Brain microvascular endothelial cell (primary cell): ENCODE results near the gene PDE11A.

Experiments used
- DNase-seq: peaks from one replicate; pipeline ENCODE4 v3.0.0-alpha.2; 2020
- H3K27ac ChIP-seq: fragments of 250-450 bp; sonication (Bioruptor Pico); 2 replicates; pipeline ENCODE4 v1.5.1; 2020; ENCODE audit warnings: mild to moderate bottlenecking, moderate library complexity
- H3K27me3 ChIP-seq: fragments of 250-450 bp; sonication (Bioruptor Pico); replicated peaks from 2 replicates; pipeline ENCODE4 v1.5.1; 2020; ENCODE audit warnings: mild to moderate bottlenecking
- H3K36me3 ChIP-seq: fragments of 250-450 bp; sonication (Bioruptor Pico); replicated peaks from 2 replicates; pipeline ENCODE4 v1.5.1; 2020; ENCODE audit warnings: mild to moderate bottlenecking
- H3K4me3 ChIP-seq: 2 replicates; pipeline ENCODE4 v1.5.1; 2011; ENCODE audit warnings: low read depth, mild to moderate bottlenecking, control low read depth, low read length, moderate library complexity
- CTCF ChIP-seq: IDR thresholded peaks from 2 replicates; pipeline ENCODE4 v1.5.1; 2011; ENCODE audit warnings: low read depth, mild to moderate bottlenecking, moderate library complexity, low read length, control low read depth, inconsistent platforms; ENCODE audit errors: missing control alignments
- in situ Hi-C: cut with HindIII; loops from 2 replicates; pipeline ENCODE4 v1.10.0; 2017; ENCODE audit warnings: low sequenced_read_pairs, low pct_ligation_motif_present

Gene PDE11A

DNA sequence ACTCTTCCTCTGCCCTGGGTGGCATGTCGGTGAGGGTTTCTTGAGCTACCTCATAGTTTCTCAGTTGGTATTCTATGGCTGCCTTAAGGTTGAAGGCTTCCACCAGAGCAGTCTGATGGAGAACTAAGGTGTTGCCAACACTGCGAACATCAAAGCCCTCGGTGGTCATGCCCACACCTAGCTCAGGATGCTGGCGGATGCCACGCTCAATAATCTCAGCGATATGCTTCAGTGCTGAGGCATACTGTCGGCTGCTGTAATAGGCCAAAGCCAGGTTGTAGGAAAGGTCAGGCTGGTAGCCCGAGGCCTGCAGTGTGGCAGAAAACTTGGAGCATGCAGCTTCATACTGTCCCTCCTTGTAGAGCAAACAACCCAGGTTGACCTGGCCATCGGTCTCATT is 454.7 kb downstream of the PDE11A start:
- DNase-seq = no peak
- in situ Hi-C loops = no loop called here
- Histone ChIP-seq H3K4me3 (peak overlapping the region; percentile 78), H3K27me3 (no peaks in the 10 kb centered on the region), H3K36me3 (no peaks in the 10 kb centered on the region), H3K27ac (peak overlapping the region; percentile 99)
- no peak for TF ChIP-seq CTCF

DNA sequence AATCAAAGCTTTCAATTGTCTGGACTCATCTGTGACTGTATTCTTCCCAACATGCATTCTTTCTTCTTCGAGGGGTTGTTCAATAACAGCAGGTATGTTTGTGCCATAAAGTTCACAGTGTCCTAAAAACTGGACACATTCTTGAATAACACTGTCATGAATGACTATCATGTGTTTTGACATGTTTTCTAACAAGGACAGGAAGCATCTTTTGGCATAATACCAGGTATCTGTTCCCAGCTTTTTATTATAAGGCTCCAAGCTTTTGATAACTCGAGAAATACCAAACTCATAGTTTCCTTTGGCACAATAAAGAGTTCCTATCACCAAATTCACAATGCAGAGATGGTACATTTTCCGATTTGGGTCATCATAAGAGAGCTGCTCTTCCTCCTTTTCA is 455.8 kb downstream of the PDE11A start:
- Histone ChIP-seq H3K27ac (no peak overlapping the region), H3K4me3 (no peak overlapping the region), H3K27me3 (no peaks in the 10 kb centered on the region), H3K36me3 (no peaks in the 10 kb centered on the region)
- TF ChIP-seq CTCF = no peak
- no peak for DNase-seq
- in situ Hi-C loops = no loop called here

- H3K36me3 ChIP-seq = no peaks in the 10 kb centered on the region
- no peak overlapping the region for H3K27ac ChIP-seq
- in situ Hi-C loops = no loop called here
- H3K4me3 ChIP-seq = no peak overlapping the region
- no peak for TF ChIP-seq CTCF
- DNase-seq = no peak
- no peaks in the 10 kb centered on the region for H3K27me3 ChIP-seq
Measured at GRCh38 chr2:177616066-177616465, 456.5 kb downstream of the PDE11A start.

DNA sequence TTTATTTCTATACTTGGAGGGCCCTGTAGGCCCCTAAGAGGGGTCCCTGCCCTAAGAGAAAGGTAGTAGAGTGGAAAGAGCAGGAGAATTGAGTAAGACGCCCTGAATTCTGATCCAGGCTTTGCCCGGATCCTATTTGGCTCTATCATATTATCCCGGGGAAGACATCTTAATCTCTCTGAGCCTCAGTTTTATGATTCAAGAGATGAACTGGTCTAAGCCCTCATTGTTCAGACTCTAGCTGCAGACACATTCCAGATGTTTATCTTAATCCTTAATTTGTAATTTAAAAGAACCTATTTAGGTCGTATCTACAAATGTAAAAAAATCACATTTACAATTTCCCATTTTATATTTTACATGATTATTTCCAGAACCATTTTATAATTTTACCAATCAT is 459.9 kb downstream of the PDE11A start:
- no peak for DNase-seq

GRCh38 chr2:177611310-177611886 is 461.2 kb downstream of the PDE11A start:
- H3K27me3 ChIP-seq = no peaks in the 10 kb centered on the region
- H3K36me3 ChIP-seq = no peaks in the 10 kb centered on the region
- in situ Hi-C loops = no loop called here
- no peak for DNase-seq
- no peak overlapping the region for H3K27ac ChIP-seq
- TF ChIP-seq CTCF = no peak
- H3K4me3 ChIP-seq = no peak overlapping the region

More for the DNA sequence above, 459.9 kb downstream of the PDE11A start:
- H3K4me3 ChIP-seq = no peak overlapping the region
- H3K27me3 ChIP-seq = no peaks in the 10 kb centered on the region
- no peaks in the 10 kb centered on the region for H3K36me3 ChIP-seq
- in situ Hi-C loops = no loop called here
- no peak for TF ChIP-seq CTCF
- H3K27ac ChIP-seq = no peak overlapping the region

DNA sequence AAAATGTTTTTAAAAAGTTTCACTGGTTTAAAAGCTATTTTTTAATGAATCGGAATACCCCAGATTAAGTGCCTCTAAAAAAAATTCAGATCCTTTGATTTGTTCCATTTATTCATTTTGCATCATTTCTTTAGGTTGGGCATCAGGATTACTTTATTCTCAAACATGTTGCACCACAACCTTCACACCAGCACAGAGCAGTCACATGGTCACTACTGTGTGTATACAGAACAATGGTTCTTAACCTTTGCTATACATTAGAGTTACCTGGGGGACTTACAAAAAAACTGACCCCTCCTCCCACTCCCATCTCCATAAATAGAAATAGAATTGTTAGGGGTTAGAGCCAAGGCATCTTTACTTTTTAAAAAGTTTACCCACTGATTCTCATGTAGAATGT is 461.8 kb downstream of the PDE11A start:
- no peak for DNase-seq
- Histone ChIP-seq H3K4me3 (no peak overlapping the region), H3K27me3 (no peaks in the 10 kb centered on the region), H3K36me3 (no peaks in the 10 kb centered on the region), H3K27ac (no peak overlapping the region)
- in situ Hi-C loops = no loop called here
- no peak for TF ChIP-seq CTCF
